Hepatocyte (in vitro differentiated cells): ENCODE results near the gene NPIPA5.
"Not testable (repeated sequence)": the region's sequence is repeated elsewhere in the genome, so short reads cannot be mapped to it uniquely, and the experiment has no call there.

Experiments used
- EZH2 ChIP-seq: fragments of 200-600 bp; sonication (generic); IDR thresholded peaks from 2 replicates; pipeline ENCODE4 v1.6.1; 2016; ENCODE audit warnings: antibody characterized with exemption, mild to moderate bottlenecking, borderline replicate concordance
- EZH2phosphoT487 ChIP-seq: fragments of 200-600 bp; sonication (generic); IDR thresholded peaks from one replicate; pipeline ENCODE4 v1.6.1; 2018; ENCODE audit warnings: antibody characterized with exemption, mild to moderate bottlenecking, low read depth, moderate library complexity; ENCODE audit not compliant: unreplicated experiment, severe bottlenecking
- TF ChIP-seq, protein P1 (sequence below): fragments of 200-600 bp; sonication (generic); IDR thresholded peaks from 2 replicates; pipeline ENCODE4 v1.5.1; 2016; ENCODE audit warnings: antibody characterized with exemption, mild to moderate bottlenecking; ENCODE audit not compliant: poor library complexity

DNA sequence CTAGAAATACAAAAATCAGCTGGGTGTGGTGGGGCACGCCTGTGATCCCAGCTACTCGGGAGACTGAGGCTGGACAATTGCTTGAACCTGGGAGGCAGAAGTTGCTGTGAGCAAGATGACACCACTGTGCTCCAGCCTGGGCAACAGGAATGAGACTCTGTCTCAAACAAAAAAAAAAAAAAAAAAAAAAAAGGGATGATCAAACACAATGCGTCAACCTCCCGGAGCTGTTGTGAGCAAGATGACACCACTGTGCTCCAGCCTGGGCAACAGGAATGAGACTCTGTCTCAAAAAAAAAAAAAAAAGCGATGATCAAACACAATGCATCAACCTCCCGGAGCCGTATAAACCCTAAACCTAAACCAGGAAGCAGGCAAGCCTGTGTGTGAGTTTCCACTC, 20.6 kb downstream of the NPIPA5 start:
- TF ChIP-seq, protein P1, sequence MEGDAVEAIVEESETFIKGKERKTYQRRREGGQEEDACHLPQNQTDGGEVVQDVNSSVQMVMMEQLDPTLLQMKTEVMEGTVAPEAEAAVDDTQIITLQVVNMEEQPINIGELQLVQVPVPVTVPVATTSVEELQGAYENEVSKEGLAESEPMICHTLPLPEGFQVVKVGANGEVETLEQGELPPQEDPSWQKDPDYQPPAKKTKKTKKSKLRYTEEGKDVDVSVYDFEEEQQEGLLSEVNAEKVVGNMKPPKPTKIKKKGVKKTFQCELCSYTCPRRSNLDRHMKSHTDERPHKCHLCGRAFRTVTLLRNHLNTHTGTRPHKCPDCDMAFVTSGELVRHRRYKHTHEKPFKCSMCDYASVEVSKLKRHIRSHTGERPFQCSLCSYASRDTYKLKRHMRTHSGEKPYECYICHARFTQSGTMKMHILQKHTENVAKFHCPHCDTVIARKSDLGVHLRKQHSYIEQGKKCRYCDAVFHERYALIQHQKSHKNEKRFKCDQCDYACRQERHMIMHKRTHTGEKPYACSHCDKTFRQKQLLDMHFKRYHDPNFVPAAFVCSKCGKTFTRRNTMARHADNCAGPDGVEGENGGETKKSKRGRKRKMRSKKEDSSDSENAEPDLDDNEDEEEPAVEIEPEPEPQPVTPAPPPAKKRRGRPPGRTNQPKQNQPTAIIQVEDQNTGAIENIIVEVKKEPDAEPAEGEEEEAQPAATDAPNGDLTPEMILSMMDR, result not testable (repeated sequence)
- TF ChIP-seq EZH2, EZH2phosphoT487: not testable (repeated sequence)
